ENCODE measurements around the gene SIRPG.

DNA sequence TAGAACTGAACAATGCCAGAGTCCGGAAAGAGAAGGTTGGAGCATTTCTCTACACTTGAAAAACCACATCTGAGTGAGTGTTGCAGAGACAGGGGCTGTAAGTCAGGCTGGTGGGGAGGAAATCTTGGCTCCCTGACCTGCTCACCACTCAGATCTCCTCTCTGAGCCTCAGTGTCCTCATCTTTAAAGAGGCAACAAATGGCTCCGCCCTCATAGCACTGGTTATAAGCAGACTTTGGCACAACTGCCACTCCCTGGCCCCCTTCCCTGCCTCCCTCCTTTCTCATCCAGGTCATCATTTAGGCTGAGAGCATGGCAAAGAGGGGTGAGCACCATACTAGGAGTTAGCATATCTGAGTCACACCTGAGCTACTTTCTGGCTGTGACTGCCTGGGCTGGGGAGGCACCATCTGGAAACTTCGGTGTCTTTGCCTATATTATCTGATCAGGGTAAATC lies 10.6 kb downstream of the SIRPG start:
- TF ChIP-seq POLR2A (IDR thresholded peaks at IDR 0.05; ENCODE audit: low read length) (no peak), GATA1 (IDR thresholded peaks at IDR 0.05; ENCODE audit: low read depth, low read length) (no peak)

All from erythroblast (primary cell).